SK-N-MC (cell line): ENCODE results near the gene IGLL5.

Experiments
- DNase-seq: peaks from one replicate; pipeline ENCODE4 v3.0.0-alpha.2; 2011; ENCODE audit warnings: low read depth, low spot score
- H3K27ac ChIP-seq: fragments of 200-600 bp; sonication (generic); 2 replicates; pipeline ENCODE4 v1.5.1; 2016; ENCODE audit warnings: mixed run types
- H3K36me3 ChIP-seq: fragments of 200-600 bp; sonication (generic); 2 replicates; pipeline ENCODE4 v1.6.1; 2017; ENCODE audit warnings: antibody characterized with exemption, low read length, mixed read lengths; ENCODE audit not compliant: insufficient read depth
- H3K4me3 ChIP-seq: fragments of 200-600 bp; sonication (generic); 2 replicates; pipeline ENCODE4 v1.5.1; 2016
- H3K9ac ChIP-seq: fragments of 200-600 bp; sonication (generic); 2 replicates; pipeline ENCODE4 v1.8.0; 2017; ENCODE audit warnings: mixed run types, mixed read lengths; ENCODE audit not compliant: insufficient read length
- H3K9me3 ChIP-seq: fragments of 200-600 bp; sonication (generic); 2 replicates; pipeline ENCODE4 v1.6.1; 2017; ENCODE audit warnings: low read depth, mild to moderate bottlenecking, antibody characterized with exemption, low read length, moderate library complexity, mixed read lengths
- EZH2 ChIP-seq: fragments of 200-600 bp; sonication (generic); IDR thresholded peaks from one replicate; pipeline ENCODE4 v1.6.1; 2017; ENCODE audit warnings: antibody characterized with exemption
- FOXP2 ChIP-seq: optimal IDR thresholded peaks from 2 replicates; pipeline ENCODE3; 2011; ENCODE audit warnings: mild to moderate bottlenecking, moderate library complexity; ENCODE audit not compliant: insufficient read depth; ENCODE audit errors: extremely low read length, control extremely low read depth
- POLR2AphosphoS5 ChIP-seq: IDR thresholded peaks from 2 replicates; pipeline ENCODE4 v1.6.1; 2012; ENCODE audit warnings: mild to moderate bottlenecking, low read depth, low read length, borderline replicate concordance

The IGLL5 gene

DNA sequence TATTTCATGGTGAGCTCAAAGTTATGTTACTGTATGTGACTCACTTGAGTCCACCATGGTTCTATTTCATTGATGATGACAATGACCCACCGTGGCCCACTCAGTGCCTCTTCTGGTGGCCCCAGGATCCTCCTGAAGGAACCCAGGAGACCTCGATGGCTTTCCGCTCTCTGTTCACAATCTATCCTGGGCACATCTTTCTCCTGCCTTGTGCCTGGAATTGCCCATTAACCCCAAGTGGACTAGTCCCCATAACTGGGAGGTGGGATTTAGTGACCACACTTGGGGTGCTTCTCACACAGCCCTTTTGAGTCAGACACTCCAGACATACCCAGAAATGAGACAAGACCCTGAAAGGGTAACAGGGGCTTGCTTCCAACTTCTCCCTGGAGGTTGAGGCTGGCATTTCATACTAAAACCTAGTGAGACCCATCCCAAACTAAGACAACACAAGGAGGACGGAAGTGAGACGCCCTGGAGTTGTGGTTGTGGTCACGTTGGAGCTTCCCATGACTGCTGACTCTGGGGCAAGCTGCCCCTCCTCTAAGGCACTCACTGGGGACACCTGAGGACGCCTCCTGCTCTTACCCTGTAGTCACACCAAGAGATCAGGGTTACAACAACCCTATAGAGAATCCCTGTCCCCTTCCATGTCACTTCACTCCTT, 22.1 kb downstream of the IGLL5 start:
- H3K4me3 ChIP-seq, result no peak overlapping the region

DNA sequence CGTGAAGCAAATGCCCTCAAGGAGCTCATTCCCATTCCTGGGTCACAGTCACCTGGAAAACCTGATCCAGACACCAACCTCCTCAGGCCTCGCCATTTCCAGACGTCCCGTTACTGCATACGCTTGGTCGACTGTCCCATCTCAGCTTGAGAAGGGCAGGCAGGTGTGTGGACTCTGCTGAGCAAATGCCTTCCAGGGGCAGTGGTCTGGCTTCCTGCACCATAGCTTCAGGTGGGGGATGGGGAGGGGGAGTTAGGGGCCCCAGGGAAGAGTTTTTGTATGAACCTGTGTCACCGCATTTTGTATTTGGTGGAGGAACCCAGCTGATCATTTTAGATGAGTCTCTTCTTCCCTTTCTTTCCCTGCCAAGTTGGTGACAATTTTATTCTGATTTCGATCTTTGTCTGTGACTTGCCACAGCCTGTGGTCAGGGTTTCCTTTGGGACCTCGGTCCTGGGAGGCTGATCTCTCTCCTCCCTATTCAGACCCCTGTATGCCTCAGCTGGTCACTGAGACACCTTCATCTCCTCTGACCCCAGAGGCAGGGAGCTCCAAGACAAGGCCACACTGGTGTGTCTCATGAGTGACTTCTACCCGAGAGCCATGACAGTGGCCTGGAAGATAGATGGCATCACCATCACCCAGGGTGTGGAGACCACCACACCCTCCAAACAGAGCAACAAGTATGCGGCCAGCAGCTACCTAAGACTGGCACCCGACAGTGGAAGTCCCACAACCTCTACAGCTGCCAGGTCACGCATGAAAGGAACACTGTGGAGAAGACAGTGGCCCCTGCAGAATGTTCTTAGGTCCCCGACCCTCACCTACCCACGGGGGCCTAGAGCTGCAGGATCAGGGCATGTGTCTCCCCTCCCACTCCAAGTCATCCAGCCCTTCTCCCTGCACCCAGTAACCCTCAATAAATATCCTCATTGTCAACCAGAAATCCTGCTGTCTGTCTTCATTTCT, 22.9 kb downstream of the IGLL5 start:
- H3K36me3 ChIP-seq, result no peaks in the 10 kb centered on the region
- H3K9ac ChIP-seq, result no peak overlapping the region
- H3K9me3 ChIP-seq, result no peaks in the 10 kb centered on the region
- TF ChIP-seq FOXP2 (no peak), EZH2 (no peak), POLR2AphosphoS5 (no peak)
- H3K27ac ChIP-seq, result no peak overlapping the region
- no peak overlapping the region for H3K4me3 ChIP-seq
- no peak for DNase-seq

More for the DNA sequence above, 22.1 kb downstream of the IGLL5 start:
- Histone ChIP-seq H3K9ac (no peak overlapping the region), H3K36me3 (no peaks in the 10 kb centered on the region), H3K27ac (no peak overlapping the region), H3K9me3 (no peaks in the 10 kb centered on the region)
- no peak for DNase-seq
- no peak for TF ChIP-seq POLR2AphosphoS5
- TF ChIP-seq EZH2, result no peak
- TF ChIP-seq FOXP2, result no peak

DNA sequence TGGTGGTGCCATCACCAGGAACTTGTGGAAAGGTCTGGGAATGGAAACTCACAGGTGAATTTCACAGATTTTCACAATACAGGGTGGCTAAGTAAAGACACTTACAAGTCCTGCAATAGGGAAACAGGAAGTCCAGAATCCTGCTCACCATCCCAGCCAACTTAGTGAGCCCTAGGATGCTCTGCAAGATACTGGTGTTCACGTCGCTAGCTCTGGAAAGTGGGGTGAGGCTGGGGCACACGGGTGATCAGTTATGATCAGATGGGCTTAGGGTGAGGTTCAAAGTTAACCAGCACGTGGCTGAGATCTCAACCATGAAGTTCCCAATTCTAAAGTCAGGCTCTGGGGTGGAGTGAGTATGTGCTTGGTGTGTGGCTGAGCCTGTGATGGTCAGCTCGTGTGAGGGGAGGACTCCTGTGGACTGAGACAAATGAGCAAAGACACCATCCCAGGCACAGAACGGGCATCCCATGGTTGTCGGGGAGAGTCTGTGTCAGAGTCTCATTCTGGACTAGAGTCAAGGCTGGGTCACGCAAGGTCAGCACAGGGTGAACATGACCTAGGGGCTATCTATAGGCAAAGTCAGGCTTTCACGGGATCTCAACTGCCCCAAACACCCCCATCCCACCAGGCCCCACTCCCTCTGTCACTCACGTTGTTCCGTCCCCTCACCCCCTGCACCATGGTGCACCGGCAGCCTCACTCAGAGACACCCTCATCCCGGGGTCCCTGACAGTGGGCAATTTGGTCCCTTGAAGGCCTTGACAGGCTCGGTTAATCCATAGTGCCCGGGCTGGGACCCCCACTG, 23.9 kb downstream of the IGLL5 start:
- DNase-seq, result no peak
- no peak overlapping the region for H3K4me3 ChIP-seq
- no peak for TF ChIP-seq FOXP2
- no peak for TF ChIP-seq POLR2AphosphoS5
- TF ChIP-seq EZH2, result no peak
- no peak overlapping the region for H3K27ac ChIP-seq
- H3K9ac ChIP-seq, result no peak overlapping the region
- no peaks in the 10 kb centered on the region for H3K36me3 ChIP-seq
- no peaks in the 10 kb centered on the region for H3K9me3 ChIP-seq

DNA sequence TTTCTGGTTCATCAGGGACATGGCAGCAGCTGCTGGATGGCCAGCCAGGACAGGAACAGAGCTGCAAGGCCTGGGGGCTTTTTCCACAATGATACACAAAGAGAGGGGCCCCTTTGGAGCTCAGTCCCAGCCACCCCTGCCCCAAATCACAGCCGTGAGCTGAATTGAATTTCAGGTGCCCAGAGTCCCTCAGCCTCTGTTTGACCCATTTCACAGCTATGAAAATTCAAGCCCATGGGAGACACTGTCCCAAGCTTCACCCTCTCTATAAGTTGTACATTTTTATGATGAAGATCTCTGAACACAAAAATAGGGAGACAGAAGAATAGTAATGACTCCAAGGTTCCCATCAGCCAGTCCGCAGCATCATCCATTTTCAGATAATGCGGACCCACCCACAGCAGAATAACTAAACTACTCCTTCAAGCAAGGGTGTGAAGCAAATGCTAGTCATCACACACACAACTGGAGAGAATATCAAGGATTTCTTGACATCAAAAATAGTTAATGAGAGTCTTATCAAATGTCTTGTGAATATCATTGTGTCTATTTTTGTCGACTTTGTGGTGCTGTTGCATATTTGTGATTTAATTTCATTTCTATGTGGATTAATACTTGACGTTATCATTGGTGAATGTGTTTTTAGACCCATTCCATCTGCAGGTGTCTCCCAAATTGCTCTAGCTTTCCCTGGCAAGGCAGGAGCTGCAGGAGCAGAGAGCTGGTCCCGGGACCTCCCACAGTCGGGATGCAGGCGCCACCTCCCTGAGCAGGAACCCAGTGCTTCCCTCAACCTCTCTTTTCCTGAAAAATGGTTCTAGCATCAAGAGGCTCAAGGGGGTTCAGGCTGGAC, 24.7 kb downstream of the IGLL5 start:
- no peaks in the 10 kb centered on the region for H3K36me3 ChIP-seq
- H3K27ac ChIP-seq, result no peak overlapping the region
- no peak overlapping the region for H3K9ac ChIP-seq
- no peaks in the 10 kb centered on the region for H3K9me3 ChIP-seq
- no peak for DNase-seq
- TF ChIP-seq FOXP2 (no peak), EZH2 (no peak), POLR2AphosphoS5 (no peak)
- no peak overlapping the region for H3K4me3 ChIP-seq

DNA sequence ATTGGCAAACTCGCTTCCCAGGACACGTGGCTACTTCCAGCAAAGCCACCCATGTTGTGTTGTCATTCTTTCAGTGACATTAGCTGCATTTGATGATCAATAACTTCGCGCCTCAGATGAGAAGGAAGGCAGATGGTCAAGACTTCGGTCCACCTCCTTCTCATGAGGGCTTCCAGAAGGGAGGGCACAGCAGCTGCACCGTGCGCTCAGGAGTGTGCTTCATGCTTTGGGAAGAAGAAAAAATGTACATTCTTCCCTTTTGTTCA, 25.3 kb downstream of the IGLL5 start:
- DNase-seq, result no peak
- Histone ChIP-seq H3K9ac (no peak overlapping the region), H3K9me3 (no peaks in the 10 kb centered on the region), H3K4me3 (no peak overlapping the region), H3K27ac (no peak overlapping the region), H3K36me3 (no peaks in the 10 kb centered on the region)
- TF ChIP-seq EZH2 (no peak), FOXP2 (no peak), POLR2AphosphoS5 (no peak)

DNA sequence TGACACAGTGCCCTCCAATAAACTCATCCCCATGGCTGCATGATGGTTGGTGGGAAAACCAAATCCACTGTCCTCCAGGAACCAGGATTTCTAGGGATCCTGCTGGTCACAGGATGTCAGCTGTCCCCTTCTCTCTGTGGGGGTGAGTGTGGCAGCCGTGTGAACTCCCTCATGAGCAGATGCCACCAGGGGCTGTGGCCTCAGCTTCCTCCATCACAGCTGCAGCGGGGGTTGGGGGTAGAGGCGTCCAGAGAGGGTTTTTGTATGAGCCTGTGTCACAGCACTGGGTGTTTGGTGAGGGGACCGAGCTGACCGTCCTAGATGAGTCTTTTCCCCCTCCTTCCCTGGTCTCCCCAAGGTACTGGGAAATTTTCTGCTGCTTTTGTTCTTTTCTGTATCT, 26.4 kb downstream of the IGLL5 start:
- no peak for TF ChIP-seq FOXP2
- TF ChIP-seq EZH2, result no peak
- no peak for TF ChIP-seq POLR2AphosphoS5
- no peak overlapping the region for H3K27ac ChIP-seq
- H3K4me3 ChIP-seq, result no peak overlapping the region
- H3K9me3 ChIP-seq, result no peaks in the 10 kb centered on the region
- no peaks in the 10 kb centered on the region for H3K36me3 ChIP-seq
- DNase-seq, result no peak
- no peak overlapping the region for H3K9ac ChIP-seq

DNA sequence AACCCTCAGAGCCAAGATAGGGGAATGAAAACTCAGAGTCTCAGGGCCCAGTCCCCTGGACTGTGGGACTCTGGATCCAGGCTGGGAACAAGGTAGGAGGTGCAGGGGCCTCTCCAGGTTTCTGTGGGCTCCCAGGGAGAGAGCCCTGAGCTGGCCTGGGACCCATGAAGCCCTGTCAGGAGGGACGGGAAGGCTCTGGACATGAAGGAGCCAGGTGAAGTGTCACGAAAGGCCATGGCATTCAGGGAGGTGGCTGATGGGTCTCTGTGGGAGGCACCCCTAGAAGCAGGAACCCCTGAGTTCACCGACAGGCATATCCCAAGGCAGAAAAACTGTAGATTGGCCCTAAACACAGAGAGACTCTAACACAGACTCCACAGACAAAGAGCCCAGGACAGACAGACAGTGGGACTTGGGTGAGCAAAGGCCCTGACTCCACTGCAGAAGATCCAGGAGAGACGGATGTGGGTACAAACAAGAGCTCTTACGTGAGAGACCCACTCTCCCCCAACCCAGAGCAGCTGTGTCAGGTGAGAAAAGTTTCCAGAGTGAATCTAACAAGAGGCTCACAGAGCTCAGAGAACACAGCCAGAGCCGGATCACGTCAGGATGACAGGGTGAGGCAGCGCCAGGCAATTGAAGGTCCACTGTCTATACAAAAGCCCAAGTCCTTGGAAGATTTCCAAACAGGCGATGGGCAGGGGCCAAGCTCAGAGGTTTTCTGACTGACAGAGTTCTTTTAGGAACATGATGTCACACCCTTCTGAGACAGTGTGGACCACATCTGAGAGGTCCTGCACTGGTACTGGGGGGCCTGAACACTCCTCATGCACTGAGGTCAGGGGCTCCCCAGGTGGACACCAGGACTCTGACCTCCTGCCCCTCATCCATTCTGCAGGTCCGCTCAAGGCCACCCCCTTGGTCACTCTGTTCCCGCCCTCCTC, 27.4 kb downstream of the IGLL5 start:
- TF ChIP-seq FOXP2 (no peak), EZH2 (no peak), POLR2AphosphoS5 (no peak)
- DNase-seq, result no peak
- Histone ChIP-seq H3K9me3 (no peaks in the 10 kb centered on the region), H3K9ac (no peak overlapping the region), H3K36me3 (no peaks in the 10 kb centered on the region), H3K4me3 (no peak overlapping the region), H3K27ac (no peak overlapping the region)
